Hematopoietic multipotent progenitor cell treated with erythropoietin and hydrocortisone succinate and interleukin-3 and kit ligand, for 17 days (in vitro differentiated cells): ENCODE data around the gene MAPK4.

Experiments
- DNase-seq: peaks from one replicate; pipeline ENCODE4 v3.0.0-alpha.2; 2015; ENCODE audit warnings: low spot score

MAPK4 gene

DNA sequence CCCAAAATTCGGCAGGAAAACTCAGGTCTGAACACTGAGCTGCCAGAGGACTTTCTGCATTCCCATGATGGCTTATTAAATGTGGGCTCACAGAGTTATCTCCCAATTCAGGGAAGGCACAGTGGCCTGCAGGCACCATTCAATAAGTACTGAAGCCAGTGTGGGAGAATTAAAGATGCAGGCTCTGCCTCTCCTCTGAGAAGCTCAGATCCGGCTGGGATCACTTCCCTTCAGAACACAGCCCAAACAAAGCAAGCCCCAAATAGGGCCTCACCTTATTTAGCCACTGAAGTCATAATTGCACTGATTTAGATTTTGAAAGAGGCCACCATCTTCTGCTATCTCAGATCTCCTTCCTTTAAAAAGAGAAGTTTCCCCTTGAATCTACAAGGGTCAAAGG is 94.3 kb downstream of the MAPK4 start:
- DNase-seq: no peak

DNA sequence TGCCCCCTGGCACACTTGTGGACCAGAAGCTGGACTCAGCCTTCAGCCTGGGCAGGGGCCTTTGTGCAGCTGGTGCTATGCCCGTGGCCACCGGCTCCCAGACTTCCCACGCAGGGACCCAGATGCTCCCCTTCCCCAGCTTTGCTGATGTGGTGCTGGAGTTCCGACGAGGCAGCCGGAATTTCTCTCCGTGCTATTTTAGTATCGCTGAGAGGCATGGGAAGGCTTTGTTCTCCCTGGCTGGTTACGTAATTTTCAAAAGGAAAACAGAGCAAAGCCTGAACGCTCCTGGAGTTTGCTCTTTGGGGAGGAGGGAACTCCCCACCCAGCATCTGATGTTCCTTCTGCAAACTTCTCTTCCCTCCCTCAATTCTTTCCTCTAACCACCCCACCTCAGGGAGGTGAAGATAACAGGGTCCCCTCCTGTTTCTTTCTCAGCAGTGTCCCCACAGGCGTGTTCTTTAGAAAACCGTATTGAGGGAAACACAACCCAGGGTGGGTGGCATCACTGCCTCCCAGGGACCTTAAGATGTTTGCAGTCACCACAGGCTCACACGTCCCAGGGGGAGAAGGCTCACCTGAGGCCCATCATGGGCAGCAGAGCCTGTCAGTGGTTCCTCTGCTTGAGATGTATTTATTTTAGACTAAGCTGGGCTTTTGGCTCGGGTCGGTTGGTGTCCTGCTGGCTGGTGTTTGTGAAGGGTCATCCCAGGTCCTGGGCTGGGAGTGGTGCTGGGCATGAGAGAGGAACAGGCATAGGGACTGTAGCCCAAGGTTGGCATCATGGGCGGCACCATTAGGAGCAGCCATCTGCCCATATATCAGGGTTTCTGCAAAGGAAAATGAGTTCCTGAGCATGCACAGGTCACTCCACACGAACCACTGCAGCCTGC is 95.0 kb downstream of the MAPK4 start:
- DNase-seq: no peak

DNA sequence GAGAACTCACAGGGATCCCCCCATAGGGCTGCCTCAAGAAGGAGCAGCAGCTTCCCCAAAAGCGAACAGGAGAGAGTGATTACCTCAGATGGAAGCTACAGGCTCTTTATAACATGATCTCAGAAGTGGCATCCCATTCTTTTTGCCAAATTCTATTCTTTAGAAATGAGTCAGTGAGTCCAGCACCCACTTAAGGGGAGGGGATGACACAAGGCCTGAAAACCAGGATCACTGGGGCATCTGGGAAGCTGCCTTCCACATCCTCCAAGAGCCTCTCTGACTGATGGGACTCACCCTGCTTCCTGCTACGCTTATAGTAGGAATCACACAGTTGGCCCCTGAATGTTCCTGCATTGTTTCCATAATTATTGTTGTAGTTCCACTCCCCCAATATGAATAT is 96.5 kb downstream of the MAPK4 start:
- no peak for DNase-seq

DNA sequence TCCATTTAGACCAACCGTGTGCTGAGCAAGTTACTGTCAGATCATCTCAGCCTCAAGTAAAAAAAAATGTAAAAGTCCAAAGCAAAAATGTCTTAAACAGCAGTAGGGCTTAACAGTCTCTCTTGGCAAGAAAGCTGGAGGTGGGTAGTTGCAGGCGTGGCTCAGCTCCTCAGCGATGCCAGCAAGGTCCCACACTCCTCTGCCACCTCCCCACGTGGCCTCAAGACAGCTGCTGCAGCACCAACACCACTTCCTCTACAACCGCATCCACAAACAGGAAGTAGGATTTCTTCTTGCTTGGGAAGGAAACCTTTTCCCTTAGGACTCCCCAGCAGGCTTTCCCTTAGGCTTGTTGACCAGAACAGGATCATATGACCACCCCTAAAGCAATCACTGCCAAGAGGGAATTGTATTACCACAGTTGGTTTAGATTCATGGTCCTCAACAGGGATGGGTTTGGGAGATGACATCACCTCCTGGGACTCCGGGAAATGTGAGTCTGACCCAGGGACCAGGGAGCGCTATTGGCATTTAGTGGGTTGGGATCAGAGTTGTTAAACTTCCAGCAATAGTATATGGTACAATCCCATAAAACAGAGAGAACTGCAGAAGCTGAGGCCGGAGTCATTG is 97.1 kb downstream of the MAPK4 start:
- DNase-seq: no peak

DNA sequence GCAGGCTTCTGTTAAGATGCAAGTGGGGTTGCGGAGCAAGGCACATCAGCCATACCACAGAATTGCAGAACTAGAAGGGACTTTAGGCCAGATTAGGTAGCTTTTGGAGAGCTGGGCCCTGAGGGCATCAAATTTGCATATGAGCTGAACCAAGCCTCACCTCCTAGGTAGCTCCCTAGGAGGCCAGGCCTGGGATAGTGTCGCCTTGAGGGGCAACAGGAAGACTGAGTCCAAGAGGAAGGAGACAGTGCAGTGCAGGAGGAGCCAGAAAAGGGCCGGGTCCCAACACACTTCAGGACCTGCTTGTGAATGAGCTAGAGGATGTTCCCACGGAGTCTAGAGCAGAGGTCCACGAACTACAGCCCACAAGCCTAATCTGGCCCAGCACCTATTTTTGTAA is 98.7 kb downstream of the MAPK4 start:
- DNase-seq: no peak

DNA sequence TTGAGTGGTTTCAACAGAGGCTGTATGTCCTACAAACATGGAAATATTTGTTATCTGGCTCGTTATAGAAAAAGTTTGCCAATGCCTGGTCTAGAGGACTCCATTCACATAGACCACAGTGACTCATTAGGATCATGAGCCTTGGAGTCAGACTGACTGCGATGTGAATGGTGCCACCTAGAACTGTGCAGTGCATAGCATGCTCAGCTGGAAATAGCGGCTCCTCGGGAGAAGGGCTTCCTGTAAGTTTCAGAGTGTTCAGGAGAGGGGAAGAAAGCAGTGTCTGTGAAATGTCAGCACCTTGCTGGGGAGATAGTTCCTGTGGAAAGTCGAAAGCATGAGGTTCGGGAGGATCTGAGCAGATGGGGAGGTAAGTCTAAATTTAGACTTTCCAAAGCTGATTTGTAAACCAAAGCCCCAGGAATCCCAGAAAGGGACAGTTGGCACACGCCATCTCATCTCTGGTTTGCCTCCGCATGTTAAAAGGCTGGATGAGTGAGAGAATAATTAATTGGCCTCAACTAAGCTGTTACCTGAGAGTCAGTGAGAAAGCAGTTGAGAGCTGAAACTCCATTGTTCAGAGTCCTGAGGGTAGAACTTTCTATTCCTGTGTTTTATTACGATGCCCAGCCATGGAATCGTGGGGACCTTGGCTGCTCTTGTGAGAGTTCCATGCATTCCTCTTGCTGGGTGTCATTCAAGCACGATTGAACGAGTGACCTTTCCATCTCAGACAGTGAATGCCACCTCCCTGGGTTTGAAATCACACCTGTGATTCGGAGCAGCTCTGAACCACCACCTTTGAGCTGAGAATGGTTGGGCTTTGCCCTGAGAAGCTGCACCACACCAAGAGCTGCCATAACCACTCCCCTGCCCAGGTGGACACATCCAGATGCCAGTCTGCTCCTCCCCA is 99.5 kb downstream of the MAPK4 start:
- no peak for DNase-seq

DNA sequence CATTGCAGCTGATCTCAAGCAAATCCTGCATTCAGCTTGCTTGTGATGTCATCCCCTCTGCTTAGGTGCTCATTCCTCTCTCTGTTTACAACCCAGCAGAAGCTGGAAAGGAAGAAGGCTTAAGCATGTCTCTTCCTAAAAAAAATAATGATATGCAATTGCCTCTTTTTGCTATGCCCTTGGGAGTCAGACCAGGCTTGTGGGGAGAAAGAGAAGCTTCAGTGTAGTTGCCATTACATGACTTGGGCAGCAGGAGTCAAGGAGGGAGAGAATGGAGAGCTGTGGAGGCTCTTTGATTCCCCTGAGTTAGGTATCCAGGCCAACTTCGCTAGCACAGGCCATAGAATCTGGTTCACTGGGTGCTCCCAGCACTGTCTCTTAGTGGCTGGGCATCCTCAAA is 101.1 kb downstream of the MAPK4 start:
- DNase-seq: no peak

DNA sequence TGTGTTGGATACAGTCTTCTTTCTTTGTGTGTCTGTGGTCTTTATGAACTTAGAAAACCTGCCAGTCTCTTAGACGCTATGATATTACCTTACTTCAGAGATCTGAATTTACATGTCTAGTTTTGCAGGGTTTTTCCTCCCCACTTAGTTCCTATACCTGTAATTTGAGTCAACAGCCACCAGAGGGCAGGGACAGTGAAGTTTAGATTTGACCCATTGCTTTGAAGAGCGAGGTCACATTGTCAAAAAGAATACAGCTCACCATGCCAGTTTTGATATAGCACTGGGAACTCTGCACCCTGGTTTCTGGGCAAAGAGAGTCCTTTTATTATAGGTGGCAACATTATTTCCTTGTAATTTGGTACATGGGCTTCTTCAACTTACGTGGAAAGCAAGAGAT is 102.3 kb downstream of the MAPK4 start:
- DNase-seq: no peak

DNA sequence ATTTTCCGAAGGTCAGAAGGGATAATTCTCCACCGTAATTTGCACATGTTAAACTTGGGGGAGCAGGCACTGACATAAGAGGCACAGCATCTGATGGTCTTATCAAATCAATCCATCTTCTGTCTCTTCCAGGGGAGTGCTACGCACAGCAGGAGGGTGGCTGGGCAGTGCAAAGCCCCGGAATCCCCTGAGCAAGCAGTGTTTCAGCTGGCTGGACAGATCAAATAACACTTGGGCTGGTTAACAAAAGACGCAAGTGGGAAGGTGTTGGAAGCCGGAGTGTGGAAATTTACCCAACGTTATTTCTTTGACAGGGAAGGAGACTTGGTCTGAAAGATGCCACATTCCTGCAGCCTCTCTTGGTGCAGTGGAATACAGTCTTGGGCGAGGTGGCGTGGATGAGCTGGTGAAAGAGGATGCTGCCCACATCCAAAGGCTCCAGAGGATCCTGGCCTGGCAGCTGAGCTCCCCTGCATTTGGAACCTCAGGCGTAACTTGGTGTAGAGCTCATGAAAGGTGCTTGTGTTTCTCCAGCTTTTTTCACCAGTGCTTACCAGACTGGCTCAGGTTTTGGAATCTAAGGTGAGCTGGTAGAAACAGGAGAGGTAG is 103.0 kb downstream of the MAPK4 start:
- no peak for DNase-seq

DNA sequence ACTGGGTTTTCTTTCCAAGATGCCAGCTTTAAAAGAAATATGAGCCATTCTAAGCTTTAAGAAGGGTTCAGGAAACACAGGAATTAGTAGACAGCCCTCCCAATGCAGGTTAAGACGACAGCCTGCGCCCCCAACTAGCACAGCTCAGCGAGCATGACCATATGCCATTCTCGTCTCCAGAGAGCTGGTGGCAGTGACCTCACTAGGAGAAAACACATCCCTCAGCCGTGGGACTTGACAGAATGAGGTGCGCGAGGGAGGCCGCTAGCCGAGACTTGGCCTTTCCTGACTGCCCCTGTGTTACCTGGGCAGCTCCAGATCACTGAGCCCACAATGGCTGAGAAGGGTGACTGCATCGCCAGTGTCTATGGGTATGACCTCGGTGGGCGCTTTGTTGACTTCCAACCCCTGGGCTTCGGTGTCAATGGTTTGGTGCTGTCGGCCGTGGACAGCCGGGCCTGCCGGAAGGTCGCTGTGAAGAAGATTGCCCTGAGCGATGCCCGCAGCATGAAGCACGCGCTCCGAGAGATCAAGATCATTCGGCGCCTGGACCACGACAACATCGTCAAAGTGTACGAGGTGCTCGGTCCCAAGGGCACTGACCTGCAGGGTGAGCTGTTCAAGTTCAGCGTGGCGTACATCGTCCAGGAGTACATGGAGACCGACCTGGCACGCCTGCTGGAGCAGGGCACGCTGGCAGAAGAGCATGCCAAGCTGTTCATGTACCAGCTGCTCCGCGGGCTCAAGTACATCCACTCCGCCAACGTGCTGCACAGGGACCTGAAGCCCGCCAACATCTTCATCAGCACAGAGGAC is 103.9 kb downstream of the MAPK4 start:
- no peak for DNase-seq

DNA sequence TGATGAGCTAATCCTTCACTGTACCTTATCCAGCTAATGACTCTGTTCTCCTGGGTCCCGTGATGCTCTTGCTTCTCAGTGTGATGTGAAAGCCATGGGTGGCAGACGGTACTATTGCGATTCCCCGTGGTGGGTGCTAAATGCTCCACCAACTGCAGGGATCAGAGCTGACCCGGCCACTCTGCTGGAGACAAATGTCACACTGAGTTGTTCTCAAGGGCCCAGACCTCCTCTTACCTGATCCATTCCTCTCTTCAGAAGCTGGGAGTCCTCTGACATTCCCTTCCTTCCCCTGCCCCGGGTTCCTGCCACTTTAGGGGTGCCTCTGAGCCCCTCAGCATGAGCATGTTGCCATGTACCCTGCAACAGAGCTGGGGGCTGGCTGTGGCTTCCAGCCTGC is 105.1 kb downstream of the MAPK4 start:
- DNase-seq: no peak

DNA sequence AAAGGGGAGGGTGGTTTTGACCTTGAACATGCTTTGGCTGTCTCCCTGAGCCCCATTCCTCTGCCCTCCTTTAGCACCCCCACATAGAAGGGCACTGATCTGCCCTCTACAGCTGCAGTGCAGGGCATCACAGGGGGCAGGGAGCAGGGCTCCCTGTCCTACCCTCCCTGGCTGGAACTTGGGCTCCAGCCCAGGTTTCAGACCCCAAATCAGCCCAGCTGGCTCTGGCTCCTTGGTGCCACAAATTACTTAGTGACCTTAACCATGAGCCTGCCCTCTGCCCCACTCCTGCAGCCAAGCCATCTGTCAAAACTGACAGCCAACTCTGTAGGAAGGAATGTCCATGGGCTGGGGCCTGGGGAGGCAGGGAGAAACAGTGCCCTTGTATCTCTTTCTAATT is 105.6 kb downstream of the MAPK4 start:
- no peak for DNase-seq

DNA sequence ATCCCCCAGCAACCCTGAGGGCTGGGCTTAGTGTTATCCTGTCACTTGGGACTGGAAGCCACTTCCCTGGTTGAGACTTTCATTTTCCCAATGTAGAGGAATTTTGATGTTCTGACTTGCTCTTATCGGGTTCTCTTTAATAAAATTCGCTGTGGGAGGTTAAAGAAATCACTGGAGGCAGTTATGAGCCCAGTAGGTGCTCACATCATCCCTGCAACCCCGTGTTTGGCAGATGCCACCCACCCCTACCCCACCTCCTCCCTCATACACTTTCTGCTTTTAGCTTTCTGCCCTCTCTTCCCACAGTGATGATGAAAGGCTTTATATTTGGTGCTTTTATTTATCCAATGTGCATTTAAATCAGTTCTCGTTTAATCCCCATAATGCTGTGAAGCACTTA is 106.6 kb downstream of the MAPK4 start:
- DNase-seq: no peak

DNA sequence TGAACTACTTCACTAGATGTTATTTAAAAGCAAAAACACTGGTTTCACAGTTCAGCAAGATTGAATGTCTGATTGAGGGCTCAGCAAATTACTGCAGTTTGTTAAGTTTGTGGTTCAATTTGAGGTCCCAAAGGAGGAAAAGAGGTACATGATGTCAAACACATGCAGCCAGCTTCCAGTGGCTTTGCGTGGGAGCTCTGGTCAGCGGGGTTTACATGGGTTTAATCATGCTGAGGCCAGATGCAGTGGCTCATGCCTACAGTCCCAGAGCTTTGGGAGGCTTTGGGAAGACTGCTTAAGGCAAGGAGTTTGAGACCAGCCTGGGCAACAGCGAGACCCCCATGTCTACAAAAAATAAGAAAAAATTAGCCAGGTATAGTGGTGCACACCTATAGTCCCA is 111.5 kb downstream of the MAPK4 start:
- DNase-seq: no peak

DNA sequence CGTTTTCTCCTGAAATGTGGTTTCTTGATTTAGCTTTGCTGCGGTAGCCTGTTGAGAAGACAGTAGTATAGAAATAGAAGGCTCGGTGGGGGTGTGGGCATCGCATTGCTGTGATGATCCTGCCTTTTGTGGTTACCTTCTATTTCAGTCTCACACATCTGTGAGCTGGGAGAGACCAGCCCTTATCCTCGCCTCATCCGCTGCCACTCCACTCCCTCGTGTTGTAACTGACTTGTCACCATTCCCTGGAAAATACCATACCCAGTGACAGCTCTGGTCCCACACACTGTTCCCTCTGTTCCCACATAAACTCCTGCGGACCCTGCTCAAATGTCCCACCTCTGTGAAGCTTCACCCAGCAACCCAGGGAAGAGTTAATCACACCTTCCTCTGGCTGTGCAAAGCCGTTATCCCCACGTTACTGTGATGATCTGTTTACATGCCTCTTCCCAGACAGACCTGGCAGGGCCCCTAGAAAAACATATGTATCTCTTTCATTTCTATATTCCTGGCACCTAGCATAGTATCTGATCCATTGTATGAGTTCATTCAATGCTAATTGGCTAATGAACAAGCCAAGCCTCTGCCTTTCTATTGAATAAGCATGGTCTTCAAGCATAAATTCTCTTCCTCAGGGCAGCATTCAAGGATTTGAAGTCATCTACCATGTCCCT is 114.6 kb downstream of the MAPK4 start:
- no peak for DNase-seq

DNA sequence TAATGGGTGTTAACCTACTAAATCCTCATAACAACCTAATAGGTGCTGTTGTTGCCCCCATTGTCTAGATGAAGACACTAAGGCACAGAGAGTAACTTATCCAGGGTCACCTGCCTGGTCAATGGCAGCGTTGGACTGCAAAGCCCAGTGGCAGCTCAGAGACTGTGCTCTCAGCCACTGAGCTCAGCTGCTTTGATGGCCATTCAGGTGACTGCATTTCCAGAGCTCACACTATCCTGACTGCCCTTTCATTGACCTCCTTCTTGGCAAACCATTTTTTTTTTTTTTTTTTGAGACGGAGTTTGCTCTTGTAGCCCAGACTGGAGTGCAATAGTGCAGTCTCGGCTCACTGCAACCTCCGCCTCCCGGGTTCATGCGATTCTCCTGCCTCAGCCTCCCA is 115.2 kb downstream of the MAPK4 start:
- DNase-seq: no peak

DNA sequence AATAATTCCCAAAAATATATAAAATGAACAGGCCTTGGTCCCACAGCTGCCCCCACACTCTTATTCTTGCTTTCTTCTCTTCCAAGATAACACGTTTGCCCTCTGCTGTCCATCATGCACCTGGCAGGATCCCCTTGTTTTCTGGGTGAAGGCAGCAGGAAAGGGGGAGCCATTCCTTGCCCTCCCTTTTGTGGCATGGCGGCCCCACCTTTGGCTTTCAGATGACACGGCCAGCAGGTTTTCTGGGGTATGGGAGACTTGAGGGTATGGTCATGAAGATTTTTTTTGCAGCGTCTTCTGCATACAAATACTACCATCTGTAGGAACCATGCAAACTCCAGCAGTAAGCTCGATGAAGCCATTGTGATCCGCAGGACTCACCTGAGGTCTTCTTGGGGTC is 118.8 kb downstream of the MAPK4 start:
- no peak for DNase-seq

DNA sequence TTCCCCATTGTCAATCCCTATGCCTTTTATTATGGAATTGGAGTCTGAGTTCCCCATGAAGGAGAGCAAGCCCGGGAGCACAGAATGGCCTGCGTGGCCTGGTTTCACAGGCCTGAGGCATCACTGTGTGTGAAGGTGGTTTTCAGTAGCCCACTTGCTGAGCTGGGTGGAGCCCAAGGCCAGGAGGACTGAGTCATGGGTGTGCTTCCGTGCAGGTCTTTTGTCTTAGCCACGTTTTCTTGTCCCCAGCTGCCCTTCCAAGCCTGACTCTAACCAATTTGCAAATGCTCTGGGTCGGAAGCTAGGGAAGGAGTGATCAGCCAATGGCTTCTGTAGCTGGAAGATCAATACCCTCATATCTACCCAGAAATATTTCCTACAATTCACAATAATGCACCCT is 119.2 kb downstream of the MAPK4 start:
- no peak for DNase-seq

DNA sequence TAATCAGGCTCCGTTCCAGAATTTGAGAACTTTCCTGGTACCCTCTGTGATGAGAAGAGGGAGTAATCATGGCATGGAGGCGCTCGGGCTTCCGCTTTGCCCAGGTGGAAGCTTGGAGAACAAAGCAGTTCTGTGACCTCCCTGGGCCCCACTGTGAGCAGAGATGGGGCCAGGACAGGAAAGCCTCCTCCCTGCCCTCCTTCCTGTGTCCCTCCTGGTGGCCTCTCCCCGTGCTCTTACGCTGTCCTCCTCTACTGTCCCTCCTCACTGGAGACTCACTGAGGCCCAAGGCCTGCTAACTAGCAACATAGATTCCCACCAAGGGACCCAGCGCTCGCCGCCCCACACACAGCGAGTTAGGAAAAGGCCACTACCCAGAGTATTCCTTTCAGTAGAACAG is 119.8 kb downstream of the MAPK4 start:
- DNase-seq: no peak

DNA sequence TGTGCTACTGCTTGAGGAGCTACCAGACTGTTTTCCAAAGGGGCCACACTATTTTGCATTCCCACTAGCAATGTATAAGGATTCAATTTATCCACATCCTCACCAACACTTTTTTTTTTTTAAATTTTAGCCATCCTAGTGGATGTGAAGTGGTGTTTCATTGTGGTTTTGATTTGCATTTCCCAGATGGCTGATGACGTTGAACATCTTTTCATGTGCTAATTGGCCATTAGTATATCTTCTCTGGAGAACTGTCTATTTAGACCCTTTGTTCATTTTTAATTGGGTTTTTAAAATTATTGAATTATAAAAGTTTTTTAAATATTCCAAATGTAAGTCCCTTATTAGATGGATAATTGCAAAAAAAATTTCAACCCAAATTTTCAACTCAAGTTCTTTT is 121.1 kb downstream of the MAPK4 start:
- no peak for DNase-seq

DNA sequence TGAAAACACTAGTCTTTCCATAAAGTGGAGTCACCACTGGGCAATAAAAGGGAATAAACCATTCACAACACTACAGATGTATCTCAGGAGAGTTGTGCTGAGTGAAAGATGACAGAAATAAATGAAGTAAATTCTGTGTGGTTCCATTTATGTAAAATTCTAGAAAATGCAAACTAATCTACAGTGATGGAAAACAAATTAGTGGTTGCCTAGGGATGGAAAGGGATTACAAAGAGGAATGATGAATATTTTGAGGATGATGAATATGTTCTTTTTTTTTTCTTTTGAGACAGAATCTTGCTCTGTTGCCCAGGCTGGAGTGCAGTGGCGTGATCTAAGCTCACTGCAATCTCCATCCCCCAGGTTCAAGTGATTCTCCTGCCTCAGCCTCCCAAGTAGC is 123.0 kb downstream of the MAPK4 start:
- no peak for DNase-seq
